Endodermal cell (in vitro differentiated cells): ENCODE measurements around the gene FDCSP. TPM values are rescaled to one million over a fixed set of nuclear protein-coding genes. Genes with fewer than 3 reads are reported as not detected.

Experiments used
- DNase-seq: peaks from one replicate; pipeline ENCODE4 v3.0.0-alpha.2; 2017
- H3K27ac ChIP-seq: 2 replicates; pipeline ENCODE4 v1.5.1; 2013; ENCODE audit warnings: mild to moderate bottlenecking, low read depth, low read length, moderate library complexity
- H3K27me3 ChIP-seq: 2 replicates; pipeline ENCODE4 v1.6.1; 2013; ENCODE audit warnings: mild to moderate bottlenecking, low read length, moderate library complexity; ENCODE audit not compliant: insufficient read depth, control insufficient read depth, poor library complexity, severe bottlenecking
- H3K36me3 ChIP-seq: 2 replicates; pipeline ENCODE4 v1.7.0; 2013; ENCODE audit warnings: mild to moderate bottlenecking, low read length, moderate library complexity; ENCODE audit not compliant: control insufficient read depth, insufficient read depth
- H3K4me1 ChIP-seq: one replicate; pipeline ENCODE4 v1.7.0; 2013; ENCODE audit warnings: low read length; ENCODE audit not compliant: control insufficient read depth, insufficient read depth
- H3K4me3 ChIP-seq: 2 replicates; pipeline ENCODE4 v1.5.1; 2013; ENCODE audit warnings: mild to moderate bottlenecking, low read length, moderate library complexity
- H3K9ac ChIP-seq: 2 replicates; pipeline ENCODE4 v1.6.1; 2013; ENCODE audit warnings: mild to moderate bottlenecking, low read length, moderate library complexity; ENCODE audit not compliant: poor library complexity, severe bottlenecking; ENCODE audit errors: extremely low read depth
- H3K9me3 ChIP-seq: 2 replicates; pipeline ENCODE4 v1.6.1; 2013; ENCODE audit warnings: mild to moderate bottlenecking, low read length, moderate library complexity; ENCODE audit not compliant: control insufficient read depth
- H3K27ac Mint-ChIP-seq: 2 replicates; pipeline ENCODE4 v1.8.0; 2020; ENCODE audit warnings: mixed read lengths
- H3K27me3 Mint-ChIP-seq: 2 replicates; pipeline ENCODE4 v1.8.0; 2021; ENCODE audit warnings: mild to moderate bottlenecking, mixed read lengths; ENCODE audit not compliant: insufficient read depth
- H3K36me3 Mint-ChIP-seq: 2 replicates; pipeline ENCODE4 v1.8.0; 2020; ENCODE audit warnings: low read depth, mixed read lengths
- H3K4me1 Mint-ChIP-seq: 2 replicates; pipeline ENCODE4 v1.8.0; 2020; ENCODE audit warnings: mixed read lengths
- H3K4me3 Mint-ChIP-seq: 2 replicates; pipeline ENCODE4 v1.8.0; 2020; ENCODE audit warnings: mild to moderate bottlenecking, moderate library complexity, mixed read lengths
- H3K9me3 Mint-ChIP-seq: 2 replicates; pipeline ENCODE4 v1.8.0; 2020; ENCODE audit warnings: mild to moderate bottlenecking, mixed read lengths
- WGBS, 2 experiments: methylation state at CpG; one replicate each; pipeline versions ENCODE4 v1.1.5 to v1.1.7; 2013; ENCODE audit warnings: missing lambda C conversion rate in 2 of 2, mixed read lengths in 1 of 2; ENCODE audit not compliant: insufficient coverage in 1 of 2, insufficient read length in 1 of 2; 5-methylcytosine and 5-hydroxymethylcytosine counted together
- total RNA-seq, 2 donors: library from RNA; stranded (reverse); fragmentation: NEBNext Ultra II Directional in 1 of 2; extraction: Animal tissue kit (Norgen Biotek cat#: 25700) in 1 of 2; gene quantifications; 2 replicates in 1 of 2; 3 replicates in 1 of 2; pipeline ENCODE4 v1.2.1, GENCODE V29; 2021
- TF ChIP-seq, protein P1 (sequence below): fragments of 200-600 bp; sonication (generic); conservative IDR thresholded peaks from 2 replicates; pipeline ENCODE4 v1.5.0; 2021; ENCODE audit warnings: antibody characterized with exemption, mild to moderate bottlenecking

The FDCSP gene
- total RNA-seq, 2 donors from 2014 or later, result not detected

DNA sequence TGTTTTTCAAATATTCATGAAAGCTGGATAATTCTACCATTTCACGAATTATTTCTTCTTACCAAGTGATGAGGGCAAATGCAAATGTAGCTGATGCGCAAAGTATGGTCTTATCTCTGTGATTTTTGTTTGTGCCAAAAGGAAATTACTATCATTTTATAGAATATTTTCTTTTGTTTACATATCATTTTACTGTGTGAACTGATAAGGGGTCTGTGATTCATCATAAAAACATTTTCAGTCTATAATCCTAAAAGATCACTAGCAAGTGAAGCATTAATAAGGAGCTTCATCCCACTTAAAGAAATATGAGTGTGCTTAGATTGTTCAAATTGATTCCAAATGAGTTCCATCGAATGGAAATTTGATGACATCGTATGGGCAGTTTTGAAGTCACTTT, 17.2 kb downstream of the FDCSP start:
- peaks cover 20% of the 10 kb centered on the region for H3K4me1 Mint-ChIP-seq
- Histone ChIP-seq H3K36me3 (no peaks in the 10 kb centered on the region), H3K9ac (no peak overlapping the region), H3K27me3 (no peaks in the 10 kb centered on the region), H3K4me1 (peaks cover 10% of the 10 kb centered on the region), H3K4me3 (no peak overlapping the region), H3K9me3 (no peaks in the 10 kb centered on the region), H3K27ac (no peak overlapping the region)
- WGBS, 2 experiments, result 50 to 74% methylated on average over 2 to 4 of the region's 4 CpGs
- TF ChIP-seq, protein P1, sequence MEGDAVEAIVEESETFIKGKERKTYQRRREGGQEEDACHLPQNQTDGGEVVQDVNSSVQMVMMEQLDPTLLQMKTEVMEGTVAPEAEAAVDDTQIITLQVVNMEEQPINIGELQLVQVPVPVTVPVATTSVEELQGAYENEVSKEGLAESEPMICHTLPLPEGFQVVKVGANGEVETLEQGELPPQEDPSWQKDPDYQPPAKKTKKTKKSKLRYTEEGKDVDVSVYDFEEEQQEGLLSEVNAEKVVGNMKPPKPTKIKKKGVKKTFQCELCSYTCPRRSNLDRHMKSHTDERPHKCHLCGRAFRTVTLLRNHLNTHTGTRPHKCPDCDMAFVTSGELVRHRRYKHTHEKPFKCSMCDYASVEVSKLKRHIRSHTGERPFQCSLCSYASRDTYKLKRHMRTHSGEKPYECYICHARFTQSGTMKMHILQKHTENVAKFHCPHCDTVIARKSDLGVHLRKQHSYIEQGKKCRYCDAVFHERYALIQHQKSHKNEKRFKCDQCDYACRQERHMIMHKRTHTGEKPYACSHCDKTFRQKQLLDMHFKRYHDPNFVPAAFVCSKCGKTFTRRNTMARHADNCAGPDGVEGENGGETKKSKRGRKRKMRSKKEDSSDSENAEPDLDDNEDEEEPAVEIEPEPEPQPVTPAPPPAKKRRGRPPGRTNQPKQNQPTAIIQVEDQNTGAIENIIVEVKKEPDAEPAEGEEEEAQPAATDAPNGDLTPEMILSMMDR, result no peak
- H3K36me3 Mint-ChIP-seq, result no peaks in the 10 kb centered on the region
- no peak for DNase-seq
- H3K4me3 Mint-ChIP-seq, result no peak overlapping the region
- no peak overlapping the region for H3K27ac Mint-ChIP-seq
- H3K9me3 Mint-ChIP-seq, result no peaks in the 10 kb centered on the region
- no peaks in the 10 kb centered on the region for H3K27me3 Mint-ChIP-seq

DNA sequence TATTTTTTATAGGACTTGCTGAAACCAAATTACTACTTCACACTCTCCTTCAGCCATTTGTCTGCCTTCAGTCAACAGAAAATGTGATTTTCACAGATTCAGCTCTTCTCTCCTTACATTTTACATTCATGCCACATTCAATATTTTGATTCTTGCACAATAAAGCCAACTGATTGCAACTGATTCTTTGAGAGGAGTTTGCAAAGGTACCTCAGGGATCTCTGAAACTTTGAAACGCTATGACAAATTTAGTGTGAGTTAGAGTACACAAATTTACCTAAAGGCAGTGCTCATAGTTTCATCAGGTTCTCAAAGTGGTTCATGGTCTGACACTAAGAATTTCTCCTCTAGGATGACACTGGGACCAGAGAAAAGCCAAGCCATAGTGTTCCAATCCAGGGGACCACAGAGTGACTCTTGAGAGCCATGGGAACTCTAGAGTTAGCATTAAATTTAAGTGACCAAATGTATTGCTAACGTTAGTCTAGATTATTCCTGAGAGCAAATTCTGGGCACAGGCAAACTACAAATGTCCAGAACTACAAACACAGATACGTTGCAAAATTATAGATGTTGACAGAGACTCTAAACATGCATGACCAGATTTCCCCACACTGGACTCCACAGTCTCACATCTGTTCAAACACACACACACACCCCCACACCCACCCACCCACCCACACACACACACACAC, 25.5 kb downstream of the FDCSP start:
- no peak overlapping the region for H3K4me3 Mint-ChIP-seq
- no peak for DNase-seq
- no peak overlapping the region for H3K27ac Mint-ChIP-seq
- no peaks in the 10 kb centered on the region for H3K27me3 ChIP-seq
- no peaks in the 10 kb centered on the region for H3K27me3 Mint-ChIP-seq
- no peaks in the 10 kb centered on the region for H3K36me3 Mint-ChIP-seq
- no peak overlapping the region for H3K27ac ChIP-seq
- H3K9me3 Mint-ChIP-seq, result no peaks in the 10 kb centered on the region
- no peaks in the 10 kb centered on the region for H3K36me3 ChIP-seq
- WGBS, 2 experiments, result 79 to 89% methylated on average over 2 to 3 of the region's 3 CpGs
- no peaks in the 10 kb centered on the region for H3K4me1 Mint-ChIP-seq
- no peaks in the 10 kb centered on the region for H3K4me1 ChIP-seq
- H3K9ac ChIP-seq, result no peak overlapping the region
- TF ChIP-seq, protein P1, result no peak
- H3K9me3 ChIP-seq, result no peaks in the 10 kb centered on the region
- no peak overlapping the region for H3K4me3 ChIP-seq

DNA sequence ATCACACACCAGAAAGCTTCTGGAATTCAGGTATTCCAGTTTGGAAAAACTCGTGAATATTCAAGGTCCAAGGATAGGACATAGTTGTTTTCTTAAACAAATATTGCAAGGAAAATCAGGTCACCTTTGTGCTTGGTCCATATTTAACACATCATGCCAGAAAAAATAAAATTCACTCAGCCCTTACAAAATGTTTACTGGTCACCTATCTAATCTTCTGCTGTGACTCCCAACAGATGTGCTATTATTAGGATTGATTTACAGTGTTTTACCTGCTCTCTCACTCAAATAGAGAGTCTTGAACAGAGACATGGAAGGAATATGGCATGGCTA, 26.0 kb downstream of the FDCSP start:
- H3K27me3 Mint-ChIP-seq, result no peaks in the 10 kb centered on the region
- no peaks in the 10 kb centered on the region for H3K36me3 Mint-ChIP-seq
- H3K4me3 Mint-ChIP-seq, result no peak overlapping the region
- H3K36me3 ChIP-seq, result no peaks in the 10 kb centered on the region
- no peak overlapping the region for H3K27ac ChIP-seq
- no peaks in the 10 kb centered on the region for H3K9me3 Mint-ChIP-seq
- H3K27me3 ChIP-seq, result no peaks in the 10 kb centered on the region
- TF ChIP-seq, protein P1, result no peak
- H3K4me1 Mint-ChIP-seq, result no peaks in the 10 kb centered on the region
- no peak for DNase-seq
- no peaks in the 10 kb centered on the region for H3K4me1 ChIP-seq
- no peaks in the 10 kb centered on the region for H3K9me3 ChIP-seq
- H3K4me3 ChIP-seq, result no peak overlapping the region
- no peak overlapping the region for H3K27ac Mint-ChIP-seq
- 88 to 95% methylated on average over 1 of the region's 1 CpG for WGBS, 2 experiments
- no peak overlapping the region for H3K9ac ChIP-seq
